Measurements from ENCODE around the gene CABCOCO1. TPM values are rescaled to one million over a fixed set of nuclear protein-coding genes. Genes with fewer than 3 reads are reported as not detected.
A peak's percentile ranks its signal among the peaks of the same experiment; 100 is the strongest.

Gene CABCOCO1
- total RNA-seq, 1 donor from 2014 or later, result not detected

GRCh38 chr10:61750943-61751471, 88.3 kb downstream of the CABCOCO1 start:
- ATAC-seq (peak; percentile 83), DNase-seq (peak; percentile 67)
- intact Hi-C loops (cut with micrococcal nuclease), result no loop called here

GRCh38 chr10:61751599-61751998, 88.9 kb downstream of the CABCOCO1 start:
- ATAC-seq (no peak), DNase-seq (no peak)
- intact Hi-C loops (cut with micrococcal nuclease), result no loop called here

- intact Hi-C loops (cut with micrococcal nuclease), result no loop called here
- DNase-seq, result no peak
- ATAC-seq, result no peak
Observed at GRCh38 chr10:61752111-61753011, 89.6 kb downstream of the CABCOCO1 start.

GRCh38 chr10:61753453-61753852, 90.7 kb downstream of the CABCOCO1 start:
- no peak for ATAC-seq
- no peak for DNase-seq
- intact Hi-C loops (cut with micrococcal nuclease), result no loop called here

- intact Hi-C loops (cut with micrococcal nuclease), result no loop called here
- ATAC-seq, result no peak
- no peak for DNase-seq
Observed at GRCh38 chr10:61754587-61755550, 92.1 kb downstream of the CABCOCO1 start.

- no peak for ATAC-seq
- intact Hi-C loops (cut with micrococcal nuclease), result no loop called here
- DNase-seq, result no peak
Observed at GRCh38 chr10:61757001-61757400, 94.3 kb downstream of the CABCOCO1 start.

GRCh38 chr10:61757525-61758397, 95.0 kb downstream of the CABCOCO1 start:
- intact Hi-C loops (cut with micrococcal nuclease), result no loop called here
- no peak for ATAC-seq

GRCh38 chr10:61758433-61758832, 95.7 kb downstream of the CABCOCO1 start:
- no peak for ATAC-seq
- no peak for DNase-seq
- intact Hi-C loops (cut with micrococcal nuclease), result no loop called here

More at GRCh38 chr10:61757525-61758397, 95.0 kb downstream of the CABCOCO1 start:
- no peak for DNase-seq

- DNase-seq, result no peak
- ATAC-seq, result no peak
- intact Hi-C loops (cut with micrococcal nuclease), result no loop called here
Observed at GRCh38 chr10:61759751-61760150, 97.0 kb downstream of the CABCOCO1 start.

GRCh38 chr10:61760943-61761824, 98.5 kb downstream of the CABCOCO1 start:
- DNase-seq (no peak), ATAC-seq (no peak)
- intact Hi-C loops (cut with micrococcal nuclease), result no loop called here

GRCh38 chr10:61761825-61762217, 99.1 kb downstream of the CABCOCO1 start:
- DNase-seq (no peak), ATAC-seq (no peak)
- intact Hi-C loops (cut with micrococcal nuclease), result no loop called here

- intact Hi-C loops (cut with micrococcal nuclease), result no loop called here
- DNase-seq, result no peak
- no peak for ATAC-seq
Observed at GRCh38 chr10:61763778-61764177, 101.0 kb downstream of the CABCOCO1 start.

- intact Hi-C loops (cut with micrococcal nuclease), result no loop called here
Observed at GRCh38 chr10:61764486-61764885, 101.8 kb downstream of the CABCOCO1 start.

GRCh38 chr10:61765176-61766087, 102.7 kb downstream of the CABCOCO1 start:
- ATAC-seq (no peak), DNase-seq (no peak)
- intact Hi-C loops (cut with micrococcal nuclease), result no loop called here

More at GRCh38 chr10:61764486-61764885, 101.8 kb downstream of the CABCOCO1 start:
- DNase-seq (no peak), ATAC-seq (no peak)

- intact Hi-C loops (cut with micrococcal nuclease), result no loop called here
- DNase-seq (no peak), ATAC-seq (no peak)
Observed at GRCh38 chr10:61766927-61767326, 104.2 kb downstream of the CABCOCO1 start.

GRCh38 chr10:61774031-61774430, 111.3 kb downstream of the CABCOCO1 start:
- intact Hi-C loops (cut with micrococcal nuclease), result no loop called here
- no peak for ATAC-seq
- no peak for DNase-seq

- intact Hi-C loops (cut with micrococcal nuclease), result no loop called here
- DNase-seq, result no peak
- no peak for ATAC-seq
Observed at GRCh38 chr10:61775111-61775510, 112.4 kb downstream of the CABCOCO1 start.
